ENCODE data around the gene MXD3. TPM values are rescaled to one million over a fixed set of nuclear protein-coding genes. Genes with fewer than 3 reads are reported as not detected.

Gene MXD3
- total and polyA plus RNA-seq, 2 donors (not counting 3 experiments of a cell fraction or from before 2014, with no cell fraction given) = 38.4 to 44.2 TPM

GRCh38 chr5:177290816-177291596 is 20.7 kb downstream of the MXD3 start:
- H3K9me1 ChIP-seq (replicated peaks; ENCODE audit: control insufficient read depth, extremely low read depth, insufficient read depth, low read length) = no peaks in the 10 kb centered on the region
- H3K4me1 ChIP-seq (ENCODE audit: control insufficient read depth, extremely low read depth, insufficient read depth, low read length) = peaks cover 3% of the 10 kb centered on the region
- H3K9ac ChIP-seq (replicated peaks; ENCODE audit: extremely low read depth, insufficient read depth, low read length) = no peak overlapping the region
- CTCF ChIA-PET = no interaction called here
- FAIRE-seq (no peak), DNase-seq (ENCODE audit: low read depth, low spot score) (no peak)
- dilution Hi-C loops (cut with MboI; ENCODE audit: extremely low pct_ligation_motif_present, low sequenced_read_pairs) = no loop called here
- no peak for TF ChIP-seq GATA2 (IDR thresholded peaks at IDR 0.05; ENCODE audit: insufficient read depth, insufficient read length, low read depth, low read length)
- no peak for TF ChIP-seq MYC (IDR thresholded peaks at IDR 0.05; ENCODE audit: low read depth, low read length)
- no peak for TF ChIP-seq MAX (IDR thresholded peaks at IDR 0.05; ENCODE audit: insufficient read depth, insufficient read length)
- no peak for TF ChIP-seq POLR2AphosphoS5 (IDR thresholded peaks at IDR 0.05; ENCODE audit: insufficient read depth, low read depth, low read length)
- TF ChIP-seq CTCF (IDR thresholded peaks at IDR 0.05; ENCODE audit: extremely low read depth in 1 of 2, insufficient read depth in 1 of 2, low read depth in 1 of 2, low read length in 2 of 2) = no peak
- TF ChIP-seq EZH2 (IDR thresholded peaks at IDR 0.05; ENCODE audit: borderline replicate concordance, low read depth, low read length, severe bottlenecking) = no peak
- no peak for TF ChIP-seq JUN (IDR thresholded peaks at IDR 0.05; ENCODE audit: borderline replicate concordance, insufficient read depth, insufficient read length, low read depth)
- TF ChIP-seq FOS (IDR thresholded peaks at IDR 0.05; ENCODE audit: borderline replicate concordance, insufficient read depth, low read length) = no peak
- no peak for TF ChIP-seq POLR2A (IDR thresholded peaks at IDR 0.05; ENCODE audit: low read depth, low read length)
- no peak overlapping the region for H3K4me3 ChIP-seq (replicated peaks in 1 of 3; ENCODE audit: insufficient read depth in 1 of 3, low read depth in 1 of 3, low read length in 3 of 3)
- no peaks in the 10 kb centered on the region for H3K27me3 ChIP-seq (ENCODE audit: control insufficient read depth in 2 of 2, insufficient read depth in 2 of 2, low read length in 2 of 2)
- POLR2A ChIA-PET = no interaction called here
- no peaks in the 10 kb centered on the region for H3K79me2 ChIP-seq (ENCODE audit: control insufficient read depth, insufficient read depth, low read length)
- no peak overlapping the region for H3K4me2 ChIP-seq (ENCODE audit: insufficient read depth, low read length)
- BruUV-seq (replicated peaks) = no TSS peak
- no peaks in the 10 kb centered on the region for H4K20me1 ChIP-seq (replicated peaks; ENCODE audit: control insufficient read depth, extremely low read depth, insufficient read depth, low read length)
- no peaks in the 10 kb centered on the region for H3K9me3 ChIP-seq (replicated peaks; ENCODE audit: control insufficient read depth, insufficient read depth, low read length)
- no peak overlapping the region for H3K27ac ChIP-seq (ENCODE audit: insufficient read depth, low read depth, low read length)
- intact Hi-C loops (cut with micrococcal nuclease) = no loop called here
- no peak overlapping the region for H2AFZ ChIP-seq (ENCODE audit: low read depth, low read length)
- H3K36me3 ChIP-seq (ENCODE audit: control insufficient read depth in 2 of 2, extremely low read depth in 1 of 2, insufficient read depth in 2 of 2, low read length in 2 of 2) = peaks cover 16 to 39% of the 10 kb centered on the region in 2 experiments

All from endothelial cell of umbilical vein (primary cell).